GM19193 (cell line): ENCODE measurements around the gene DGKD.
A peak's percentile ranks its signal among the peaks of the same experiment; 100 is the strongest.

Experiments
- POLR2A ChIP-seq: IDR thresholded peaks from 4 replicates; pipeline ENCODE4 v1.6.1; 2011; ENCODE audit not compliant: insufficient read depth, insufficient read length; ENCODE audit errors: extremely low read depth

Gene DGKD

DNA sequence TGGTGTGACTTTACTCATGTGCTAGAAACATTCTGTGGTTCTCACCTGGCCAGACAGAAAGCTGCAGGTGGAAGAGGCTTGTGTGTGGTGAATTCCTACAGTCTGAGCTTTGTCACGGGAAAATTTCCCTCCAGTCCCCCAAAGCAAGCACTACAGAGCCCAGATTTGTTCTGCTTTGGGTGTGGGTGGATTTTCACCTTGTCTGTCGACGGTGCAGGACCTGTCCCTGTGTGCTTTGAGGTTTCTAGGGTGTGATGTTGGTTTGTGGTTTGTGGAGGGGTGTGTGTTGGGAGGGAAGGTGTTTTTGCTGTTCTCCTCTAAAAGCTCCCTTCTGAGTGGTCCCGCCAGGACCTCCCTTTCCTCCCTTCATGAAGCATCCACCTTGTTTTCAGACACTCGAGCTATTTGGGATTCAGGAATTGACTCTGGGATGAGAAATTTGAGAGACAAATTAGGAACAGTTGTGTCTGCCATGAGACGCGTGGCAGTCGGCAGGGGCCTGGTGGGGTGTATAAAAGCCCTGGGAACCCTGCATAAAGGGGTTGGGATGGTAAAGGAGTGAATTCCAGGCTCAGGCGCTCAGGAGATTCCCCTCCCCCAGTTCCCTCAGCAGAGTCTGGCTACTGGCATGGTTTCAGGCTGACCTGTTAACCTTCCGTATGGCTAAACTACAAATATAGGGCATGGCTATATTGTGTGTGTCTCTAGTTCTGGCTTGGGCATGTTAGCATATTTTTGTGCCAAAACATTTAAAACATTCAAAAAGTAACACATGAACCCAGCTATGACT lies 65.5 kb downstream of the DGKD start:
- no peak for TF ChIP-seq POLR2A

DNA sequence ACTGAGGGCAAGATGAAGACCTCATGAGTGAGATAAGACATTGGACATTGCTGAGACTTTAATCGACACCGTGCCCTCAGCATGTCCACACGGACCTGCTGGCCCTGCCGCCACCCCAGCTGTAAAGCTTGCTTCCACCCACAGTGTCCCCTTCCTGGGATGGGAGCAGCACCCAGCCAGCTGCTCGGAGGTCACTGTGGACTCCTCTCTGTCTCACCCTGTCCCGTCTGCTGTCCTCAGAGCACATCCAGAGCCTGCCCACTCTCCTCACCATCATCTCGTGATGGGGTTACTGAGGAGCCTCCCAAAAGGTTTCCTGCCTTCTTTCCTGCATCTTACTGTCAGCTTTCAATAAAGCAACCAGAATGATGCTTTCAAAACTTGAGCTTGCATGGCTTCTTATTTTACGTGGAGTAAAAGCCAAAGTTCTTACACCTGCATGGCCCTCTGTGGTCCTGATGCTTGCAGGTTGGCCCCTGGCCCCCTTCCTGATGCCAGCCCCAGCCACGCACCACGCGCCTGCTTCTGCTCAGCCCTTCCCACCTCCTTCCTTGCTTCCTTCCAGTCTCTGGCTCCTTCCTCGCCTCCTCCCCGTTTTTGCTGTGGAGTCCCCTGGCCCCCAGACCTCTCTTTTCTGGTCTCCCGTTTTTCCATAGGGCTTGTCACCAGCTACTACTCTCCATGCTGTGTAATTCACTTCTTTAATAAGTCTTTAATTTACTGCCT lies 67.0 kb downstream of the DGKD start:
- no peak for TF ChIP-seq POLR2A

DNA sequence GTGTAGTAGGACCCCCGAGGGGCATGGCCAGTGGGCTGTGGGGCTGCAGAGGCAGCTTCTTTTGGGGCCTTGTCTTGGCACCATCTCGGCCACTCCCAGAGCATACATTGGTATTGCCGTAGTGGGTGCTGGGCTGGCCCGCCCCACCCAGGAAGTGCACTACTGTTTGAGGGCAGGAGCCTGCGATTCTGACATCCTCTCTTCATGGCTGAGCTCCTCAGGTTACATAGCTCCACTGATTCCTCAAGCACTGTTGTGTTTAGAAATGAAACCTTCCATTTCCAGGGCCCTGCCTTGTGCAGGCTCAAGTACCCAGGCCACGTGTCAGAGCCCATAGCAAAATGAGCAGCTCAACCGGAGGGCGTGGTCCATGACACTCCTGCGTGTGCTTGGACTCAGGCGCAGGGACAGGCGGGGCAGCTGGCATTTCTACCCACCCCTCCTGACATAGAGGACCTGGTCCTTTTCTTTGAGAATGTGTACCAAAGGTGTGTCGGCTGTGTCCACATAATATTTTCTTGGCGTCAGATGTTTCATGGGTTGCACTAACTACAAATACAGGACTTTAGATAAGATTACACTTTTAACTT lies 67.9 kb downstream of the DGKD start:
- TF ChIP-seq POLR2A: peak; percentile 31

DNA sequence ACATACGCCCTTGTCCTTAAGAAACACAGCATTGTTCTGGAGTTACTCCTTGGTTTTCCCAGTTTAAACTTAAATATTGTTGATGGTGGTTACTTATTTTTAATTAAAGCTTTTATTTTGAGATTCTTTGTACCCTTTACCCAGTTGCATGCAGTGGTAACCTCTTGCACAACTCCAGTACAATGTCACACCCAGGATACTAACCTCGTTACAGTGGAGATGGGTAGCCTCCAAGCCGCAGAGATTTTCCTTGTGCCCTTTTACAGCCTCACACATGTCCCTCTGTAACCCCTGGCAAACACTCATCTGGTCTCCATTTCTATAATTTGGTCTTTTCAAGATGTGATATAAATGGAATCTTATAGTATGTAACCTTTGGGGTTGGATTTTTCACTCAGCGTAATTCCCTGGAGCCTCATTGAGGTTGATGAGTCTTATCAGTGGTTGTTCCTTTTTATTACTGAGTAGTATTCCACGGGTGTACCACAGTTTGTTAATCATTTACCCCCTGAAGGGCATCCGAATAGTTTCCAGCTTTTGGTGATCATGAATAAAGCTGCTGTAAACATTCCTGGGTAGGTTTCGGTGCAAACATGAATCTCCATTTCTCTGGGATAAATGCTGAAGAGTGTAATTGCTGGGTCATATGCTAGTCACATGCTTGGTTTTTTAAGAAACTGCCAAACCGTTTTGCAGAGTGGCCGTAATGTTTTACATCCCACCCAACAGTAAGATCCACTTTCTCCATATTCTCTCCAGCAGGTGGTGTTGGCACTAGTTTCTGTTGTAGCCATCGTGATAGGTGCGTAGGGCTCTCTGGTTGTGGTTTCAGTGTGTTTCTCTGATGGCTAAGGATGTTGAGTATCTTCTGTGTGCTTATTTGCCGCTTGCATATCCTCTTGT lies 68.6 kb downstream of the DGKD start:
- no peak for TF ChIP-seq POLR2A

DNA sequence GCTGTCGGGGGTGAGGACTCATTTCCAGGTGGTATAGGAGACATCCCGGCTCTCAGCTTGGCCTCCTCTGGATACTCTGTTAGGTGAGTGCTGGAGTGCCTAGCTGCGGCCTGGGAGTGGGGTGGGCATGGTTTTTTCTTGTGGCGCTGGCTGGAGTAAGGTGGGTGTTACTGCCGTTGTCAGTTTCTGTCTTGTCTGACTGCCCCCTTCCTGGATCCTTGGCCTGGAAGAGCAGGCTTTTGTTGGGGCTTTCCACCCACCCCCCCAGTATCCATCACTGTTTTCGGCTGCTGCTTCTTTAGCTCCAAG lies 69.2 kb downstream of the DGKD start:
- no peak for TF ChIP-seq POLR2A

DNA sequence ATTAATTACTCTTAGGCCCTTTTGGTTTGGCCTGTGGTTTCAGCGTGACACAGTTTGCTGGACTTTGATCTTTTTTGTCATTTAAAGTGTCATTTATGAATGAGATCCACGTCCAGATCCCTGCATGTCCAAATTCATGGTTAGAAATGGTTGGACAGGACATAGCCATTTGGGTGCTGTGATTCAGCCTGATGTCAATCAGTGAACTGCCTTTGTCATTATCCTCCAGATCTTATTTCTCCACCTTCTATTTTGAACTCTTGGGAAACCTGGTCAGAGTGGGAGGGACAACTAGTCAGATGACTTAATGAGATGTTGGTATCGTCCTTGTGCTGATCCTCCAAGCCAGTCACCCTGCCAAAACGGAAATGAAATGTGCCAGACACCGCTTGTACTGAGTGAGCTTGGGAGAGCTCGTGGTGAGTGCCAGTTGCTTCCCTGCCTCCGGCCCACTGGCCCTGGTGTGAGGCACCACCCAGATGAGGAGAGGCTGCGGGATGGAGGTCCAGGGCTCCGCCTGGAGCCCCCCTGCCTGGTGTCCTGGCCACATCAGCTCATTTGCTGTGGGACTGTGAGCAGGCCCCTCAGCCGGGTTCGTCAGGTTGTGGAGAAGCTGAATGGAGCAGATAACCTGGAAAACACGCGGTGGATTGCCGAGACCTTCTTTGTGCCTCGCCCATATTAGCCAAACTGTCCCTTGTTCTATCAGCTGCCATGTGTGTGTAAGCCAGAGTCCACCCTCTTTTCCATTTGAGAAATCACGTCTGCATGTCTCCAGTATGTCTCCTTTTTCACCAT lies 70.1 kb downstream of the DGKD start:
- no peak for TF ChIP-seq POLR2A

DNA sequence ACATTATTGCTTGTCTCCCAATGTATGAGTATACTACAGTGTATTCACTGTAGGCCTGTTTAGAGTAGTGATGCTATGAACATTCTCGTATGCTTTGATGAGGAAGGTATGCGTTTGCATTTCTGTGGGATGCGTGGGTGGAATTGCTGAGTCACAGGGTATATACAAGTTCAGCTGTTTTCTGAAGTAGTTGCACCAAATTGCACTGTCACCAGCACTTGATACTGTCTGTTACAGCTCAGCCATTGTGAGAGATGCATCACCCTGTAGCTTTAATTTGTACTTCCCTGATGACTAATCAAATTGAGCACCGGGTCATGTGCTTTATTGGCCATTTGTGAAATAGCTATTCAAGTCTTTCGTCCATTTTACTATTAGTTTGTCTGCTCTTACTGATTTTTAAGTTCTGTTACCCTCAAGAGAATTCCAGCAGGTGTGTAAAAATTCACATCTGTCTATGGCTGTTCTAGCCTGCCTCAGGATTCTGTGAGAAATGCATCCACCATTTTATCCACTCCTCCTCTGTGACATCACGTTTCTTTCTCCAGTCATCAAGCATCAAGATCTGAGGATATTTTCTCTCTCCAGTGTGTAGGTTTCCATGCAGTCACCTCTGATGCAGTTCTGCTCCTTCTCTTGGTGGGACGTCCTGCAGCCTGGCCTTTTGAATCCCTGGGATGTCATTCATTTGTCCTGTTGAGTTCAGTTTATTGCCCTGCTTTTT lies 72.5 kb downstream of the DGKD start:
- no peak for TF ChIP-seq POLR2A

DNA sequence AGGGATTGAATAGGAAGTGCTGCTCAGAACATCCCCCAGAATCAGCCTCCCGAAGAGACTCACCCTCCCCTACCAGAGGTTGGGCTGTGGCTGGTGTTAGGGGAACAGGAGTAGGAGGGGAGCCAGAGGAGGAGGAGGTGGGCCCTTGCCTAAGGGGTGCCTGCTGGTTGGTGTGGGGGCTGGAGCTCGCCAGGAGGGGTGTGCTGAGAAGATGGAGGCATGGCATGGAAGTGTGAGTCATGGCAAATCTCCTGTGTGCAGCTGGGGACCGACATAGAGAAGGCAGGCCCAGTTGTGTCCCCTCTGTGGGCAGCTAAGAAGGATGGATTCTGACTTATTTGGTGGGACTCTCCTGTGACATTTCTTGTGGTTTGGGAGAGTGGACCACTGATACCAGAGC lies 73.7 kb downstream of the DGKD start:
- no peak for TF ChIP-seq POLR2A

DNA sequence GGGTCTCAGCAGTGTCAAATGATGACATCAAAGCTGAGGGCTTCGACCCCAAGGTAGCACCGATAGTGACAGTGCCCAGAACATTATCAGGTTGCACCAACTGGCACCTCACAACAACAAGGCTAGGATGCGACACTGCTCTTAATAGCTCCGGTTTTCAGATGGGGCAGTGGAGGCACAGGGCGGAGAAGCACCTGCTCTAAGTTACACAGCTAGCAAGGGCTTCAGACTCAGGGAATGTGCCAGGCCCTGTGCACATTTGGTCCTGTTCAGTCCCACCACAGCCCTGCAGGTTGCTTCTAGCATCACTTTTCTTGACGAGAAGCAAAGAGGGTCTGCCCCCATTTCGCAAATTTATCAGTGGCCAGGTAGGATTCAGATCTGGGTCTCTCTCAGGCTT lies 74.1 kb downstream of the DGKD start:
- TF ChIP-seq POLR2A: no peak

DNA sequence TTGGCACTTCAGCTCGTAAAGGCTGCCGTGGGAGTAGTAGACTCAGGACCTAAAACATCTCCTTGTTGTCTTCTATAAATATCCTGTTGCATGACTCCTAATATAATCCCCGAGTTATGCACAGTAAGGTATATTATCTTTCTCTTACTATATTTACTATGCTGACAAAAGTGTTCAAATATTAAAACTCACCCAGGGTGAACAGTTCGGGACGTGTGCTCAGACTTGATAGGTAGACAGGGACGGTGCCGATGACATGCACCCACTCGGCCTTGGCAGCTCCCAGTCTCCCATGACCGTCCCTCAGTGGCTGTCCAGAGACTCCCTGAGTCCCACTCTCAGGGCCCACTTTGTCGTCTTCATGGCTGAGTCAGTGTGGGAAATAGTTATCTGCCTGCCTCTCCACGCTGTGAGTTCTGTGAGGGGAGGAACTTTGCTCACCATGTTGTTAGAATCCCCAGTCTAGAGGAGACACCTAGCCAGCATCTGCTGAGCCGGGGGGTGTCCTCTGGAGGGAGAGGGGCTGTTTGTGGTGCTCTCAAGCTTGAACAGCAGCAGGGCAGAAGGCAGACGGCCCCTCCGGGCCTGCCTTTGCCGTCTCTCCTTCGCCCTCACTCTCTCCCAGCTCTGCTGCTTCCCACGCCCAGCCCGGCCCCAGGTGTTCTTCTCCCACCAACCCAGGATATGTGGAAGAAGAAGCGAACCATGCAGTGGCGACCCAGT lies 75.0 kb downstream of the DGKD start:
- TF ChIP-seq POLR2A: no peak

DNA sequence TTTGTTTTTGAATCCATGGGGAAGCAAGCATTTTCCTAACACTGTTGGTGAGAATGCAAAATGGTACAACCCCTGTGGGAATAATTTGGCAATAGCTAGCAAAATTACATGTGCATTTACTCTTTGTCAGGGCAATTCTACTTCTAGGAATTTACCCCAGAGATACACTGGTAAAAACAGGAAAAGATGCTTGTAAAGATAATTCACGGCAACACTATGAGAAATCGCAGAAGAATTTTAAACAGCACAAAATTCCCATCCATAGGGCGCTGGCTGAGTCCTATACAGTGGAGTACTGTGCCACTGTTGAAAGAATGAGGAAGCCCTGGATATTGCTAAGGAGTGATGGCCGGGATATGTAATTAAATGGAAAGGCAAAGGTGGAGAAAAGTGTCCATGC lies 75.8 kb downstream of the DGKD start:
- TF ChIP-seq POLR2A: no peak

DNA sequence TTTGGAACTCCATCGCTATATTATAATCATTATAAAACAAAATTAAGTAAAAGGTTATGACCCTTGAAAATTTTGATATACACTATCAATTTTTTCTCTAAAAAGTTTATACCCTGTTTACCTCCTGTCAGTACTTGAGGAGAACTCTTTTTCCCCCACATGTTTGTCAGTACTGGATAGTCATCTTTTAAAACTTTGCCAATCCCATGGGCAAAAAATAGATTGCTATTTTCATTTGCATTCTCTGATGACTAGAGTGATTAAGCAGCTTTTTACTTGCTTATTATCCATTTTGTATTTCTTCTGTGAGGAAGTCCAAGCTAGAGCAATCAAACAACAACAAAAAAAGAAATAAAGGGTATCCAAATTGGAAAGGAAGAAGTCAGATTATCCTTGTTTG lies 76.4 kb downstream of the DGKD start:
- TF ChIP-seq POLR2A: no peak

DNA sequence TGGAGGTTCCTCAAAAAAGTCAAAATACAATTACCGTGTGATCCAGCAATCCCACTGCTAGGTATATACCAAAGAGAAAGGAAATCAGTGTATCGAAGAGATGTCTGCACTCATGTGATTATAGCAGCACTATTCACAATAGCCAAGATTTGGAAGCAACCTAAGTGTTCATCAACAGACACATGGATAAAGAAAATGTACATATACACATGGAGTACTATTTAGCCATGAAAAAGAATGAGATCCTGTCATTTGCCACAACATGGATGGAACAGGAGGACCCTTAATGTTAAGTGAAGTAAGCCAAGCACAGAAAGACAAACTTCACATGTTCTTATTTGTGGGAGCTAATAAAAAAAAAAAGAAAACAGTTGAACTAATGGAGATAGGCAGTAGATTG lies 78.7 kb downstream of the DGKD start:
- no peak for TF ChIP-seq POLR2A
